HCT116 (cell line): ENCODE measurements around the gene CPEB1. TPM values are rescaled to one million over a fixed set of nuclear protein-coding genes. Genes with fewer than 3 reads are reported as not detected.

Experiments used
- ATAC-seq: fragments of 200-7000 bp; cut with Tn5 transposase; 2 replicates; pipeline ENCODE4 v1.9.1; 2020; ENCODE audit warnings: mild to moderate bottlenecking, moderate library complexity
- BruUV-seq: library from RNA; stranded (reverse); fragments of 400-500 nt; replicated peaks from 2 replicates; lab custom pipeline; 2021; lab: Mats Ljungman, UMichigan
- CTCF ChIA-PET: fragments of 300-600 bp; sonication (Branson Sonifier 250); formaldehyde crosslinking; loops from one replicate; lab custom pipeline; 2021; ENCODE audit warnings: antibody characterized with exemption; lab: Charles Lee
- POLR2A ChIA-PET: fragments of 300-600, 350-600 bp; sonication (Branson Sonifier 250); formaldehyde crosslinking; loops from one replicate; lab custom pipeline; 2021; ENCODE audit warnings: antibody characterized with exemption; lab: Charles Lee
- RAD21 ChIA-PET, 2 experiments: fragments of 300-600 bp; sonication (Branson Sonifier 250); formaldehyde crosslinking; loops; one replicate each; lab custom pipeline; 2023; ENCODE audit warnings: low total read pairs in 2 of 2; ENCODE audit not compliant: uncharacterized antibody in 2 of 2, unreplicated experiment in 2 of 2, low non-redundant PET in 1 of 2; lab: Charles Lee
- DNase-seq: peaks from one replicate; pipeline ENCODE4 v3.0.0-alpha.2; 2010; ENCODE audit warnings: low read depth, low spot score
- H2AFZ ChIP-seq: fragments of 200-600 bp; shearing (Covaris generic), sonication (generic); 2 replicates; pipeline ENCODE4 v1.6.1; 2017; ENCODE audit warnings: low read depth, mixed run types, mixed read lengths, antibody characterized with exemption, low read length; ENCODE audit not compliant: poor library complexity, severe bottlenecking
- H3K27ac ChIP-seq: 2 replicates; pipeline ENCODE4 v1.5.1; 2012; ENCODE audit warnings: low read depth, low read length
- H3K27me3 ChIP-seq: fragments of 200-600 bp; sonication (generic); 2 replicates; pipeline ENCODE4 v1.6.1; 2016; ENCODE audit warnings: mixed run types, low read length, mixed read lengths; ENCODE audit not compliant: insufficient read depth
- H3K36me3 ChIP-seq, 2 experiments: fragments of 200-500 bp in 1 of 2; fragments of 200-600 bp in 1 of 2; sonication (Bioruptor generic) in 1 of 2; sonication (generic) in 1 of 2; 2 replicates each; pipeline versions ENCODE4 v1.5.1 to v1.6.1; 2014 to 2016; ENCODE audit warnings: low read length in 2 of 2, inconsistent platforms in 1 of 2, mixed read lengths in 1 of 2, mixed run types in 1 of 2; ENCODE audit not compliant: insufficient read depth in 2 of 2, control insufficient read depth in 1 of 2
- H3K4me1 ChIP-seq, 2 experiments: fragments of 200-600 bp in 1 of 2; sonication (generic) in 1 of 2; 2 replicates each; pipeline versions ENCODE4 v1.5.1 to v1.6.1; 2012 to 2017; ENCODE audit warnings: low read length in 2 of 2, inconsistent platforms in 1 of 2, mild to moderate bottlenecking in 1 of 2, mixed read lengths in 1 of 2, mixed run types in 1 of 2, moderate library complexity in 1 of 2; ENCODE audit not compliant: insufficient read depth in 2 of 2, control insufficient read depth in 1 of 2
- H3K4me2 ChIP-seq: fragments of 200-600 bp; sonication (generic); 2 replicates; pipeline ENCODE4 v1.6.1; 2017; ENCODE audit warnings: mixed run types, low read length, mixed read lengths
- H3K4me3 ChIP-seq, 2 experiments: fragments of 200-600 bp in 1 of 2; sonication (generic) in 1 of 2; replicated peaks in 1 of 2; 2 replicates each; pipeline ENCODE4 v1.5.1; 2011 to 2016; ENCODE audit warnings: low read length in 2 of 2, control low read depth in 1 of 2, low read depth in 1 of 2, mild to moderate bottlenecking in 1 of 2, mixed read lengths in 1 of 2, mixed run types in 1 of 2
- H3K79me2 ChIP-seq: fragments of 200-600 bp; sonication (generic); 2 replicates; pipeline ENCODE4 v1.6.1; 2017; ENCODE audit warnings: mild to moderate bottlenecking, mixed run types, low read length, moderate library complexity, mixed read lengths; ENCODE audit not compliant: insufficient read depth
- H3K9ac ChIP-seq: fragments of 200-600 bp; sonication (generic); 2 replicates; pipeline ENCODE4 v1.6.1; 2016; ENCODE audit warnings: low read length, mixed read lengths
- H3K9me2 ChIP-seq: fragments of 200-600 bp; sonication (generic), shearing (Covaris generic); 2 replicates; pipeline ENCODE4 v1.6.1; 2017; ENCODE audit warnings: mixed run types, mild to moderate bottlenecking, moderate library complexity; ENCODE audit not compliant: insufficient read depth
- H3K9me3 ChIP-seq, 2 experiments: fragments of 200-500 bp in 1 of 2; fragments of 200-600 bp in 1 of 2; sonication (Bioruptor generic) in 1 of 2; sonication (generic) in 1 of 2; 2 replicates each; pipeline ENCODE4 v1.6.1; 2014 to 2017; ENCODE audit warnings: low read length in 2 of 2, mixed read lengths in 2 of 2, inconsistent platforms in 1 of 2, low read depth in 1 of 2, mild to moderate bottlenecking in 1 of 2, mixed run types in 1 of 2, moderate library complexity in 1 of 2; ENCODE audit not compliant: control insufficient read depth in 1 of 2, insufficient read depth in 1 of 2
- H4K20me1 ChIP-seq: fragments of 200-600 bp; sonication (generic), shearing (Covaris generic); 2 replicates; pipeline ENCODE4 v1.6.1; 2017; ENCODE audit warnings: mixed run types, mild to moderate bottlenecking, moderate library complexity; ENCODE audit not compliant: insufficient read depth
- ATF3 ChIP-seq: IDR thresholded peaks from 2 replicates; pipeline ENCODE4 v1.6.1; 2012
- CBX3 ChIP-seq: IDR thresholded peaks from 2 replicates; pipeline ENCODE4 v1.6.1; 2012; ENCODE audit warnings: low read depth
- EGR1 ChIP-seq: IDR thresholded peaks from 2 replicates; pipeline ENCODE4 v1.6.1; 2012; ENCODE audit warnings: low read depth
- ELF1 ChIP-seq: IDR thresholded peaks from 2 replicates; pipeline ENCODE4 v1.6.1; 2012; ENCODE audit warnings: low read depth, borderline replicate concordance
- EZH2 ChIP-seq: fragments of 200-600 bp; sonication (generic); IDR thresholded peaks from 2 replicates; pipeline ENCODE4 v1.6.1; 2017; ENCODE audit warnings: antibody characterized with exemption, mixed run types
- EZH2phosphoT487 ChIP-seq: fragments of 200-600 bp; IDR thresholded peaks from 2 replicates; pipeline ENCODE4 v1.6.1; 2018; ENCODE audit warnings: antibody characterized with exemption, borderline replicate concordance
- POLR2A ChIP-seq: IDR thresholded peaks from 2 replicates; pipeline ENCODE4 v1.7.0; 2011; ENCODE audit warnings: borderline replicate concordance; ENCODE audit not compliant: insufficient read depth, insufficient read length; ENCODE audit errors: extremely low read depth
- POLR2AphosphoS5 ChIP-seq: IDR thresholded peaks from 2 replicates; pipeline ENCODE4 v1.6.1; 2011; ENCODE audit warnings: mild to moderate bottlenecking, low read depth, low read length, moderate library complexity
- SIN3A ChIP-seq: IDR thresholded peaks from 2 replicates; pipeline ENCODE4 v1.6.1; 2012; ENCODE audit warnings: low read depth
- SP1 ChIP-seq: IDR thresholded peaks from 2 replicates; pipeline ENCODE4 v1.6.1; 2012; ENCODE audit warnings: low read depth
- TCF7L2 ChIP-seq: IDR thresholded peaks from 2 replicates; pipeline ENCODE4 v1.7.0; 2011; ENCODE audit warnings: borderline replicate concordance, inconsistent platforms; ENCODE audit not compliant: insufficient read depth, insufficient read length; ENCODE audit errors: extremely low read depth
- YY1 ChIP-seq: IDR thresholded peaks from 2 replicates; pipeline ENCODE4 v1.6.1; 2011; ENCODE audit warnings: low read length, low read depth, moderate library complexity, mild to moderate bottlenecking; ENCODE audit not compliant: insufficient replicate concordance; ENCODE audit errors: extremely low read depth
- ZNF274 ChIP-seq: fragments of 200-500 bp; sonication (Bioruptor generic); IDR thresholded peaks from 2 replicates; pipeline ENCODE4 v1.6.1; 2014; ENCODE audit warnings: mild to moderate bottlenecking, low read depth, low read length, inconsistent platforms
- intact Hi-C: fragments of 100-400 bp; cut with micrococcal nuclease; formaldehyde crosslinking; loops from 2 replicates; pipeline ENCODE4 v1.10.0; 2022
- total RNA-seq: library from RNA; stranded (reverse); gene quantifications from one replicate; pipeline ENCODE4 v1.2.1, GENCODE V29; 2021; ENCODE audit not compliant: unreplicated experiment
- TF ChIP-seq, protein P1 (sequence below): IDR thresholded peaks from 2 replicates; pipeline ENCODE4 v1.6.1; 2012; ENCODE audit warnings: low read depth
- TF ChIP-seq, protein P2 (sequence below), 3 experiments: fragments of 200-600 bp in 1 of 3; sonication (generic) in 1 of 3; IDR thresholded peaks in 2 of 3; conservative IDR thresholded peaks in 1 of 3; 2 replicates each; pipeline ENCODE4 v1.5.1; 2012 to 2017; ENCODE audit warnings: low read depth in 2 of 3, low read length in 2 of 3, antibody characterized with exemption in 1 of 3, borderline replicate concordance in 1 of 3, control low read depth in 1 of 3, mild to moderate bottlenecking in 1 of 3, mixed read lengths in 1 of 3, mixed run types in 1 of 3, moderate library complexity in 1 of 3; ENCODE audit not compliant: insufficient read depth in 1 of 3

The CPEB1 gene
- total RNA-seq, 1 experiment from 2014 or later, result not detected

DNA sequence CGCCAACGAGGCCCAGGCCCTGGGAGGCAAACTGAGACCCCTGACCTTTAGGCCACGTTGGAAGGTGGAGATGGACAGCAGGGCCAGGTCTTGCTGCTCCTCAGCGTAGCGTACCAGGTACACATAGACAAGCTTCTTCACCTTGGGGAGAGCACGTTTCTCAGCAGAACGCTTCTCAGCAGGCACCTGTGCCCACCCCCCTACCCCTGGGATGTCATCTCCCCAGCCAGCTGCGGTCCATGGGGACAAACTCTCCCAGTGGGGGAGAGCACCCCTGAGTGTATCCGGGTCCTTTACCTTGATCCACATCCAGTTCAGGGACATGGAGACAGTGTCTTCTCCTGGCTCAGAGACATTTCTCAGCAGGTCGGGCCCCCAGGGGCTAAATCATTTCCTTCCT lies 41.5 kb upstream of the CPEB1 start:
- Histone ChIP-seq H2AFZ (no peak overlapping the region), H3K27ac (no peak overlapping the region), H3K79me2 (no peaks in the 10 kb centered on the region), H3K36me3 (no peaks in the 10 kb centered on the region), H3K4me3 (no peak overlapping the region), H3K4me2 (no peak overlapping the region), H4K20me1 (no peaks in the 10 kb centered on the region), H3K9me3 (no peaks in the 10 kb centered on the region), H3K27me3 (peaks cover 2% of the 10 kb centered on the region; the same call in 1 of the 2 replicates)
- intact Hi-C loops, result no loop called here
- DNase-seq, result no peak
- ChIA-PET CTCF (no interaction called here), RAD21 (no interaction called here)
- BruUV-seq, result no TSS peak
- no peak for TF ChIP-seq ELF1
- TF ChIP-seq SIN3A, result no peak
- no peak for TF ChIP-seq ATF3
- no peak for TF ChIP-seq EZH2phosphoT487
- no peak for TF ChIP-seq ZNF274
- TF ChIP-seq CBX3, result no peak
- TF ChIP-seq SP1, result no peak
- no peak for TF ChIP-seq EZH2
- TF ChIP-seq POLR2AphosphoS5, result no peak
- TF ChIP-seq YY1, result no peak
- TF ChIP-seq, all 23 proteins: peak for 0
- no peaks in the 10 kb centered on the region for H3K4me1 ChIP-seq
- POLR2A ChIA-PET, result no interaction called here
- no peak overlapping the region for H3K9ac ChIP-seq
- H3K9me2 ChIP-seq, result no peaks in the 10 kb centered on the region
- no peak for ATAC-seq

DNA sequence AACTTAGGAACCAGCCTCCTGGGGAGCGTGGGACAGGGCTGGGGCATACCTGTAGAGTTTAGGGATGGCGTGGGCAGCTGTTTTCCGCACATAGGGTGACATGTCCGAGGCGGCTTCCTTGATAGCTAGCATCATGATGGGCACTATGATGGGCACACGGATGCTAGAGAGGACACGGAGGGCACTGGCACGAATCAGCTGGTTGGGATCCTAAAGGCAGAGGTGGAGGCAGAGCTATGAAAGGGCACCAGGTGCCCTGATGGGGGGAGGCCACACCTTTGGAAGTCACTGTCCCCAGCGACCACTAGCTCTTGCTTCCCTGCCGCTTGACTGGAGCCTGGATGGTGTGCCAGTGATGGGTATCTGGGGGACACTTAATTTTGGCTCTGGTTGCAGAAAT lies 34.2 kb upstream of the CPEB1 start:
- H3K4me1 ChIP-seq, result no peaks in the 10 kb centered on the region
- no peak for DNase-seq
- intact Hi-C loops, result no loop called here
- H3K79me2 ChIP-seq, result no peaks in the 10 kb centered on the region
- ChIA-PET CTCF (no interaction called here), POLR2A (no interaction called here), RAD21 (no interaction called here)
- H3K9me3 ChIP-seq, result no peaks in the 10 kb centered on the region
- no peak overlapping the region for H3K4me2 ChIP-seq
- H4K20me1 ChIP-seq, result no peaks in the 10 kb centered on the region
- H2AFZ ChIP-seq, result no peak overlapping the region
- no peaks in the 10 kb centered on the region for H3K9me2 ChIP-seq
- H3K4me3 ChIP-seq, result no peak overlapping the region
- H3K36me3 ChIP-seq, result no peaks in the 10 kb centered on the region
- H3K27me3 ChIP-seq, result peaks cover 7% of the 10 kb centered on the region
- ATAC-seq, result no peak
- no peak overlapping the region for H3K9ac ChIP-seq
- TF ChIP-seq SIN3A, result no peak
- TF ChIP-seq, protein P1, sequence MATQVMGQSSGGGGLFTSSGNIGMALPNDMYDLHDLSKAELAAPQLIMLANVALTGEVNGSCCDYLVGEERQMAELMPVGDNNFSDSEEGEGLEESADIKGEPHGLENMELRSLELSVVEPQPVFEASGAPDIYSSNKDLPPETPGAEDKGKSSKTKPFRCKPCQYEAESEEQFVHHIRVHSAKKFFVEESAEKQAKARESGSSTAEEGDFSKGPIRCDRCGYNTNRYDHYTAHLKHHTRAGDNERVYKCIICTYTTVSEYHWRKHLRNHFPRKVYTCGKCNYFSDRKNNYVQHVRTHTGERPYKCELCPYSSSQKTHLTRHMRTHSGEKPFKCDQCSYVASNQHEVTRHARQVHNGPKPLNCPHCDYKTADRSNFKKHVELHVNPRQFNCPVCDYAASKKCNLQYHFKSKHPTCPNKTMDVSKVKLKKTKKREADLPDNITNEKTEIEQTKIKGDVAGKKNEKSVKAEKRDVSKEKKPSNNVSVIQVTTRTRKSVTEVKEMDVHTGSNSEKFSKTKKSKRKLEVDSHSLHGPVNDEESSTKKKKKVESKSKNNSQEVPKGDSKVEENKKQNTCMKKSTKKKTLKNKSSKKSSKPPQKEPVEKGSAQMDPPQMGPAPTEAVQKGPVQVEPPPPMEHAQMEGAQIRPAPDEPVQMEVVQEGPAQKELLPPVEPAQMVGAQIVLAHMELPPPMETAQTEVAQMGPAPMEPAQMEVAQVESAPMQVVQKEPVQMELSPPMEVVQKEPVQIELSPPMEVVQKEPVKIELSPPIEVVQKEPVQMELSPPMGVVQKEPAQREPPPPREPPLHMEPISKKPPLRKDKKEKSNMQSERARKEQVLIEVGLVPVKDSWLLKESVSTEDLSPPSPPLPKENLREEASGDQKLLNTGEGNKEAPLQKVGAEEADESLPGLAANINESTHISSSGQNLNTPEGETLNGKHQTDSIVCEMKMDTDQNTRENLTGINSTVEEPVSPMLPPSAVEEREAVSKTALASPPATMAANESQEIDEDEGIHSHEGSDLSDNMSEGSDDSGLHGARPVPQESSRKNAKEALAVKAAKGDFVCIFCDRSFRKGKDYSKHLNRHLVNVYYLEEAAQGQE, result no peak
- TF ChIP-seq POLR2A, result no peak
- no peak for TF ChIP-seq TCF7L2
- TF ChIP-seq ELF1, result no peak
- TF ChIP-seq EGR1, result no peak
- no peak for TF ChIP-seq CBX3
- TF ChIP-seq, protein P2, sequence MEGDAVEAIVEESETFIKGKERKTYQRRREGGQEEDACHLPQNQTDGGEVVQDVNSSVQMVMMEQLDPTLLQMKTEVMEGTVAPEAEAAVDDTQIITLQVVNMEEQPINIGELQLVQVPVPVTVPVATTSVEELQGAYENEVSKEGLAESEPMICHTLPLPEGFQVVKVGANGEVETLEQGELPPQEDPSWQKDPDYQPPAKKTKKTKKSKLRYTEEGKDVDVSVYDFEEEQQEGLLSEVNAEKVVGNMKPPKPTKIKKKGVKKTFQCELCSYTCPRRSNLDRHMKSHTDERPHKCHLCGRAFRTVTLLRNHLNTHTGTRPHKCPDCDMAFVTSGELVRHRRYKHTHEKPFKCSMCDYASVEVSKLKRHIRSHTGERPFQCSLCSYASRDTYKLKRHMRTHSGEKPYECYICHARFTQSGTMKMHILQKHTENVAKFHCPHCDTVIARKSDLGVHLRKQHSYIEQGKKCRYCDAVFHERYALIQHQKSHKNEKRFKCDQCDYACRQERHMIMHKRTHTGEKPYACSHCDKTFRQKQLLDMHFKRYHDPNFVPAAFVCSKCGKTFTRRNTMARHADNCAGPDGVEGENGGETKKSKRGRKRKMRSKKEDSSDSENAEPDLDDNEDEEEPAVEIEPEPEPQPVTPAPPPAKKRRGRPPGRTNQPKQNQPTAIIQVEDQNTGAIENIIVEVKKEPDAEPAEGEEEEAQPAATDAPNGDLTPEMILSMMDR (IDR thresholded peaks at IDR 0.05 in 2 of 3, conservative IDR thresholded peaks at IDR 0.05 in 1 of 3; ENCODE audit: borderline replicate concordance in 1 of 3, insufficient read depth in 1 of 3, low read depth in 2 of 3, low read length in 2 of 3), result no peak
- TF ChIP-seq, all 23 proteins: peak for 0
- no peak overlapping the region for H3K27ac ChIP-seq
- no TSS peak for BruUV-seq
